Hepatocyte (in vitro differentiated cells): ENCODE measurements around the gene FGFR3.

Experiments
- CTCF ChIP-seq: fragments of 200-600 bp; sonication (generic); IDR thresholded peaks from 2 replicates; pipeline ENCODE4 v1.5.1; 2016; ENCODE audit warnings: antibody characterized with exemption, mild to moderate bottlenecking; ENCODE audit not compliant: poor library complexity
- EZH2 ChIP-seq: fragments of 200-600 bp; sonication (generic); IDR thresholded peaks from 2 replicates; pipeline ENCODE4 v1.6.1; 2016; ENCODE audit warnings: antibody characterized with exemption, mild to moderate bottlenecking, borderline replicate concordance
- EZH2phosphoT487 ChIP-seq: fragments of 200-600 bp; sonication (generic); IDR thresholded peaks from one replicate; pipeline ENCODE4 v1.6.1; 2018; ENCODE audit warnings: antibody characterized with exemption, mild to moderate bottlenecking, low read depth, moderate library complexity; ENCODE audit not compliant: unreplicated experiment, severe bottlenecking

- TF ChIP-seq CTCF, result no peak
- TF ChIP-seq EZH2, result no peak
- no peak for TF ChIP-seq EZH2phosphoT487
Observed at GRCh38 chr4:1834047-1834775, 41.1 kb downstream of the FGFR3 start.
